ENCODE results near the gene PPP2R2C. TPM values are rescaled to one million over a fixed set of nuclear protein-coding genes. Genes with fewer than 3 reads are reported as not detected.

Gene PPP2R2C
- total RNA-seq, 1 experiment from 2014 or later: 9.5 TPM

- Histone ChIP-seq H3K27me3 (ENCODE audit: low read length) (no peaks in the 10 kb centered on the region), H3K27ac (ENCODE audit: low read length) (no peak overlapping the region), H3K36me3 (ENCODE audit: low read depth, low read length) (no peaks in the 10 kb centered on the region), H3K9ac (ENCODE audit: low read length) (no peak overlapping the region), H3K4me2 (ENCODE audit: low read length) (no peak overlapping the region), H3K4me1 (ENCODE audit: insufficient read depth, low read length) (no peaks in the 10 kb centered on the region), H4K20me1 (ENCODE audit: low read length) (no peaks in the 10 kb centered on the region), H3K4me3 (ENCODE audit: low read length) (no peak overlapping the region), H3K9me3 (ENCODE audit: low read length) (no peaks in the 10 kb centered on the region), H3F3A (ENCODE audit: low read length, unreplicated experiment) (no peaks in the 10 kb centered on the region), H3K79me2 (ENCODE audit: low read length) (no peaks in the 10 kb centered on the region), H3K9me2 (replicated peaks; ENCODE audit: low read length) (no peaks in the 10 kb centered on the region), H2AFZ (ENCODE audit: low read length) (no peak overlapping the region)
- no peak for DNase-seq
- ATAC-seq: no peak
- ChIA-PET CTCF (no interaction called here), POLR2A (ENCODE audit: unreplicated experiment) (no interaction called here)
- no TSS peak for BruUV-seq (replicated peaks)
- intact Hi-C loops (cut with micrococcal nuclease): no loop called here
- TF ChIP-seq CTCF (conservative IDR thresholded peaks at IDR 0.05; ENCODE audit: low read depth, low read length) (no peak), EZH2phosphoT487 (IDR thresholded peaks at IDR 0.05; ENCODE audit: borderline replicate concordance, low read length) (no peak), EZH2 (IDR thresholded peaks at IDR 0.05; ENCODE audit: low read length, unreplicated experiment) (no peak)
These were observed 166.1 kb downstream of the PPP2R2C start for GRCh38 chr4:6306299-6306698.

GRCh38 chr4:6303943-6304342 lies 168.5 kb downstream of the PPP2R2C start:
- Histone ChIP-seq H3K36me3 (ENCODE audit: low read depth, low read length) (no peaks in the 10 kb centered on the region), H3K4me2 (ENCODE audit: low read length) (no peak overlapping the region), H3K79me2 (ENCODE audit: low read length) (no peaks in the 10 kb centered on the region), H3K4me1 (ENCODE audit: insufficient read depth, low read length) (no peaks in the 10 kb centered on the region), H3K9ac (ENCODE audit: low read length) (no peak overlapping the region), H3K9me3 (ENCODE audit: low read length) (no peaks in the 10 kb centered on the region), H3K27me3 (ENCODE audit: low read length) (no peaks in the 10 kb centered on the region), H3K27ac (ENCODE audit: low read length) (no peak overlapping the region), H3K4me3 (ENCODE audit: low read length) (no peak overlapping the region), H3K9me2 (replicated peaks; ENCODE audit: low read length) (no peaks in the 10 kb centered on the region), H4K20me1 (ENCODE audit: low read length) (no peaks in the 10 kb centered on the region), H2AFZ (ENCODE audit: low read length) (no peak overlapping the region), H3F3A (ENCODE audit: low read length, unreplicated experiment) (no peaks in the 10 kb centered on the region)
- ATAC-seq (no peak), DNase-seq (no peak)
- intact Hi-C loops (cut with micrococcal nuclease): no loop called here
- ChIA-PET POLR2A (ENCODE audit: unreplicated experiment) (no interaction called here), CTCF (no interaction called here)
- BruUV-seq (replicated peaks): no TSS peak
- TF ChIP-seq EZH2 (IDR thresholded peaks at IDR 0.05; ENCODE audit: low read length, unreplicated experiment): no peak
- TF ChIP-seq EZH2phosphoT487 (IDR thresholded peaks at IDR 0.05; ENCODE audit: borderline replicate concordance, low read length): no peak
- TF ChIP-seq CTCF (conservative IDR thresholded peaks at IDR 0.05; ENCODE audit: low read depth, low read length): no peak

GRCh38 chr4:6302869-6303268 lies 169.5 kb downstream of the PPP2R2C start:
- no TSS peak for BruUV-seq (replicated peaks)
- H3K27ac ChIP-seq (ENCODE audit: low read length): no peak overlapping the region

More at GRCh38 chr4:6302869-6303268, 169.5 kb downstream of the PPP2R2C start:
- no peaks in the 10 kb centered on the region for H3K4me1 ChIP-seq (ENCODE audit: insufficient read depth, low read length)
- H3K9me2 ChIP-seq (replicated peaks; ENCODE audit: low read length): no peaks in the 10 kb centered on the region
- no peaks in the 10 kb centered on the region for H4K20me1 ChIP-seq (ENCODE audit: low read length)
- no peak overlapping the region for H3K9ac ChIP-seq (ENCODE audit: low read length)
- H3F3A ChIP-seq (ENCODE audit: low read length, unreplicated experiment): no peaks in the 10 kb centered on the region
- no peaks in the 10 kb centered on the region for H3K9me3 ChIP-seq (ENCODE audit: low read length)
- DNase-seq: no peak
- ChIA-PET CTCF (no interaction called here), POLR2A (ENCODE audit: unreplicated experiment) (no interaction called here)
- no peak overlapping the region for H3K4me3 ChIP-seq (ENCODE audit: low read length)
- H3K36me3 ChIP-seq (ENCODE audit: low read depth, low read length): no peaks in the 10 kb centered on the region
- no peak overlapping the region for H3K4me2 ChIP-seq (ENCODE audit: low read length)
- no peak for ATAC-seq
- no peak overlapping the region for H2AFZ ChIP-seq (ENCODE audit: low read length)
- intact Hi-C loops (cut with micrococcal nuclease): no loop called here
- no peaks in the 10 kb centered on the region for H3K27me3 ChIP-seq (ENCODE audit: low read length)
- TF ChIP-seq CTCF (conservative IDR thresholded peaks at IDR 0.05; ENCODE audit: low read depth, low read length) (no peak), EZH2phosphoT487 (IDR thresholded peaks at IDR 0.05; ENCODE audit: borderline replicate concordance, low read length) (no peak), EZH2 (IDR thresholded peaks at IDR 0.05; ENCODE audit: low read length, unreplicated experiment) (no peak)
- no peaks in the 10 kb centered on the region for H3K79me2 ChIP-seq (ENCODE audit: low read length)

Data from PC-3 (cell line).